Thyroid gland (tissue), 4 donors: ENCODE data around the gene KLHL20. TPM values are rescaled to one million over a fixed set of nuclear protein-coding genes. Genes with fewer than 3 reads are reported as not detected.
"Not testable (repeated sequence)": the region's sequence is repeated elsewhere in the genome, so short reads cannot be mapped to it uniquely, and the experiment has no call there.

Experiments used
- DNase-seq, 2 donors: peaks; one replicate each; pipeline ENCODE4 v3.0.0-alpha.2; 2019
- H3K27ac ChIP-seq, 3 donors: fragments of 200-600 bp; sonication (generic); 1 replicate in 2 of 3; 2 replicates in 1 of 3; pipeline ENCODE4 v1.5.1; 2016 to 2019; ENCODE audit warnings: mild to moderate bottlenecking in 1 of 3, moderate library complexity in 1 of 3
- H3K27me3 ChIP-seq: fragments of 200-600 bp; sonication (generic); one replicate; pipeline ENCODE4 v1.5.1; 2019
- H3K36me3 ChIP-seq, 2 donors: fragments of 200-600 bp; sonication (generic); one replicate each; pipeline ENCODE4 v1.5.1; 2016 to 2019
- H3K4me1 ChIP-seq, 2 donors: fragments of 200-600 bp; sonication (generic); one replicate each; pipeline ENCODE4 v1.5.1; 2017 to 2019
- H3K4me3 ChIP-seq, 3 donors: fragments of 200-600 bp; sonication (generic); replicated peaks in 1 of 3; 1 replicate in 2 of 3; 2 replicates in 1 of 3; pipeline ENCODE4 v1.5.1; 2016; ENCODE audit warnings: mild to moderate bottlenecking in 1 of 3
- H3K9me3 ChIP-seq: fragments of 200-600 bp; sonication (generic); one replicate; pipeline ENCODE4 v1.5.1; 2017
- CTCF ChIP-seq, 6 experiments: fragments of 200-600 bp in 3 of 6; fragments of 450-650 bp in 3 of 6; sonication (generic) in 3 of 6; IDR thresholded peaks; one replicate each; pipeline ENCODE4 v1.5.1; 2016 to 2019; ENCODE audit warnings: antibody characterized with exemption in 6 of 6, mild to moderate bottlenecking in 2 of 6, inconsistent platforms in 1 of 6, moderate library complexity in 1 of 6
- POLR2A ChIP-seq, 2 donors: fragments of 450-650 bp; IDR thresholded peaks; one replicate each; pipeline ENCODE4 v1.6.1; 2017; ENCODE audit warnings: antibody characterized with exemption in 2 of 2, mild to moderate bottlenecking in 2 of 2, moderate library complexity in 1 of 2
- WGBS, 2 donors: methylation state at CpG; one replicate each; pipeline ENCODE4 v1.1.5; 2017; 5-methylcytosine and 5-hydroxymethylcytosine counted together
- intact Hi-C: fragments of 100-400 bp; cut with DNase I; formaldehyde crosslinking; loops from one replicate; pipeline ENCODE4 v1.15.1; 2023
- total RNA-seq, 4 donors: library from RNA; depleted of rRNA; stranded (reverse); fragments of >200 nt; gene quantifications; one replicate each; pipeline ENCODE4 v1.2.3, GENCODE V29; 2016

The KLHL20 gene
- total RNA-seq, 4 donors from 2014 or later, result 23.2 to 36.4 (median 28.1) TPM

DNA sequence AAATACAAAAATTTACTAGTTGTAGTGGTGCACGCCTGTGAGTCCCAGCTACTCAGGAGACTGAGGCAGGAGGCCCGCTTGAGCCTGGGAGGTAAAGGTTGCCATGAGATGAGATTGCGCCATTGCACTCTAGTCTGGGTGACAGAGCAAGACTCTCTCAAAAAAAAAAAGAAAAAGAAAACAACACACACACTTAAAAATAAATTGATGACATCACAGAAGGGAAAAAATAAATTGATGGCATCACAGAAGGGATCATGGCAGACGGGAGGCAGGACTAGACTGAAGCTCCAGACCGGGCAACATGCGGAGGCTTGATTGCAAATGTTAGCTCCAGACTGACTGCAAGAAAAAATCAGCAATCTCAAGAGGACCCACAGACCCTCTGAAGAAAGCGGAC is 43.3 kb downstream of the KLHL20 start:
- H3K4me3 ChIP-seq, result no peak overlapping the region
- peaks cover 34% of the 10 kb centered on the region in 2 donors for H3K36me3 ChIP-seq
- intact Hi-C loops, result no loop called here
- no peaks in the 10 kb centered on the region for H3K9me3 ChIP-seq
- 95 to 97% methylated on average over 7 of the region's 7 CpGs for WGBS, 2 donors
- TF ChIP-seq POLR2A (IDR thresholded peaks at IDR 0.05) (no peak), CTCF (IDR thresholded peaks at IDR 0.05) (no peak)
- H3K4me1 ChIP-seq, result no peaks in the 10 kb centered on the region
- H3K27me3 ChIP-seq, result no peaks in the 10 kb centered on the region
- DNase-seq, result no peak
- no peak overlapping the region for H3K27ac ChIP-seq

DNA sequence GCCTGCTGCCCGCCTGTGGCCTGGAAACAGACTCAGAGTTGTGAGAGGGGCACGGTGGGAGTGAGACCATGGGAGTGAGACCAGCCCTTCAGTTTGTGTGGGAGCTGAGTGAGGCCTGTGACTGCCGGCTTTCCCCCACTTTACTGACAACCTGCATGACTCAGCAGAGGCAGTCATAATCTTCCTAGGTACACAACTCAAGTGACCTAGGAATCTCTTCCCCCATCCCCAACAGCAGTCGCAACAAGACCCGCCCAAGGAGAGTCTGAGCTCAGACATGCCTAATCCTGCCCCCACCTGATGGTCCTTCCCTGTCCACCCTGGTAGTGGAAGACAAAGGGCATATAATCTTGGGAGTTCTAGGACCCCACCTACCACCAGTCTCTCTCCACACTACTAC is 44.2 kb downstream of the KLHL20 start:
- Histone ChIP-seq H3K9me3 (no peaks in the 10 kb centered on the region), H3K4me3 (no peak overlapping the region), H3K27ac (no peak overlapping the region), H3K27me3 (no peaks in the 10 kb centered on the region), H3K36me3 (peaks cover 33 to 34% of the 10 kb centered on the region in 2 donors), H3K4me1 (no peaks in the 10 kb centered on the region)
- 98 to 100% methylated on average over 5 of the region's 5 CpGs for WGBS, 2 donors
- no peak for DNase-seq
- TF ChIP-seq CTCF (IDR thresholded peaks at IDR 0.05) (no peak), POLR2A (IDR thresholded peaks at IDR 0.05) (no peak)
- intact Hi-C loops, result no loop called here

DNA sequence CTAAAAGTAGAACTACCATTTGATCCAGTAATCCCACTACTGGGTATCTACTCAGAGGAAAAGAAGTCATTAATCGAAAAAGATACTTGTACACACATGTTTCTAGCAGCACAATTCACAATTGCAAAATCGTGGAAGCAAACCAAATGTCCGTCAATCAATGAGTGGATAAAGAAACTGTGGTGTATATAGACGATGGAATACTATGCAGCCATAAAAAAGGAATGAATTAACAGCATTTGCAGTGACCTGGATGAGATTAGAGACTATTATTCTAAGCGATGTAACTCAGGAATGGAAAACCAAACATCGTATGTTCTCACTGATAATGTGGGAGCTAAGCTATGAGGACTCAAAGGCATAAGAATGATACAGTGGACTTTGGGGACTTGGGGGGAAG is 49.5 kb downstream of the KLHL20 start:
- WGBS, 2 donors, result 97 to 98% methylated on average over 6 of the region's 6 CpGs
- H3K4me3 ChIP-seq, H3K4me1 ChIP-seq, intact Hi-C loops, H3K27me3 ChIP-seq, H3K9me3 ChIP-seq, H3K27ac ChIP-seq, H3K36me3 ChIP-seq, DNase-seq: not testable (repeated sequence)

DNA sequence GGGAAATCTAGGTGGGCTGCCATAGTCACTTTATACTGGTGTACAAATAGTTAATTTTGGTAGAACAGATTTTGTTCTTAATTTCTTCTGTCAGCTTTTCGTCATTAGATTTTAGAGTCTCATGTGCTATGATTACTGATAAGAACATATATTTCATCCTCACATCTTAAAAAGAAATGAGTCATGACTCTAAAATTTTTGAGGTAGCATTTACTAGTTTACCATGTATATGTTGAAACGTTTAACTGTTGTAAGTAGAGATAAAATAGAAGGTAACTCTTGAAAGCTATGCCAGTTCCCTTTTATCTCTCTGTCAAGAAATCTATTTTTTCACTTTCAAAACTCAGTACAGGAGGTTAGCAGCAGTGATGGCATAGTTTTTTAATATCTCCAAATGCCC is 53.4 kb downstream of the KLHL20 start:
- no peaks in the 10 kb centered on the region for H3K4me1 ChIP-seq
- no peaks in the 10 kb centered on the region for H3K27me3 ChIP-seq
- H3K36me3 ChIP-seq, result no peaks in the 10 kb centered on the region

GRCh38 chr1:173768827-173769226 is 54.0 kb downstream of the KLHL20 start:
- H3K4me1 ChIP-seq, result no peaks in the 10 kb centered on the region
- no peaks in the 10 kb centered on the region for H3K36me3 ChIP-seq
- H3K27me3 ChIP-seq, result no peaks in the 10 kb centered on the region
- H3K27ac ChIP-seq, result no peak overlapping the region
- 96 to 97% methylated on average over 3 of the region's 3 CpGs for WGBS, 2 donors
- H3K4me3 ChIP-seq, result no peak overlapping the region
- DNase-seq, result no peak
- intact Hi-C loops, result no loop called here
- no peak for TF ChIP-seq POLR2A (IDR thresholded peaks at IDR 0.05)
- no peak for TF ChIP-seq CTCF (IDR thresholded peaks at IDR 0.05)
- H3K9me3 ChIP-seq, result no peaks in the 10 kb centered on the region

More for the DNA sequence above, 53.4 kb downstream of the KLHL20 start:
- H3K4me3 ChIP-seq, result no peak overlapping the region
- no peak for DNase-seq
- no peaks in the 10 kb centered on the region for H3K9me3 ChIP-seq
- intact Hi-C loops, result no loop called here
- H3K27ac ChIP-seq, result no peak overlapping the region
- TF ChIP-seq CTCF (IDR thresholded peaks at IDR 0.05) (no peak), POLR2A (IDR thresholded peaks at IDR 0.05) (no peak)
- WGBS, 2 donors, result 83 to 88% methylated on average over 2 of the region's 2 CpGs

DNA sequence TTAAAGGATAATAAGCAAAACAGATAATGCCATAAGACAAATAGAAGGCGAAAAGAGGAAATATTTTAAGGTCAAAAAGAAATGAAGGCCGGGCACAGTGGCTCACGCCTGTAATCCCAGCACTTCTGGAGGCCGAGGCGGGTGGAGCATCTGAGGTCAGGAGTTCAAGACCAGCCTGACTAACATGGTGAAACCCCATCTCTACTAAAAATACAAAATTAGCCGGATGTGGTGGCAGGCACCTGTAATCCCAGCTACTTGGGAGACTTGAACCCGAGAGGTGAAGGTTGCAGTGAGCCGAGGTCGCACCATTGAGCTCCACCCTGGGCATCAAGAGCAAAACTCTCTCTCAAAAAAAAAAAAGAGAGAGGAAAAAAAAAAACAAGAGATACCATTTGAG is 55.5 kb downstream of the KLHL20 start:
- H3K36me3 ChIP-seq, H3K27me3 ChIP-seq, H3K4me1 ChIP-seq, intact Hi-C loops, H3K9me3 ChIP-seq, DNase-seq, H3K4me3 ChIP-seq, H3K27ac ChIP-seq: not testable (repeated sequence)
- 90 to 99% methylated on average over 9 of the region's 9 CpGs for WGBS, 2 donors
